Inflammatory macrophage treated with lipopolysaccharide for 4 hours (primary cell): Measurements from ENCODE around the gene ZNF221.
"Not testable (repeated sequence)": the region's sequence is repeated elsewhere in the genome, so short reads cannot be mapped to it uniquely, and the experiment has no call there.

Source experiments
- DNase-seq: peaks from one replicate; pipeline ENCODE4 v3.0.0-alpha.2; 2020

The ZNF221 gene

GRCh38 chr19:43950834-43951645 is at the start of gene ZNF221:
Gene ZNF221, plus strand, starts transcription at chr19:43951228. Its CDS starts 11,499 bp downstream, at chr19:43962727.
- DNase-seq, result peak; percentile 98

DNA sequence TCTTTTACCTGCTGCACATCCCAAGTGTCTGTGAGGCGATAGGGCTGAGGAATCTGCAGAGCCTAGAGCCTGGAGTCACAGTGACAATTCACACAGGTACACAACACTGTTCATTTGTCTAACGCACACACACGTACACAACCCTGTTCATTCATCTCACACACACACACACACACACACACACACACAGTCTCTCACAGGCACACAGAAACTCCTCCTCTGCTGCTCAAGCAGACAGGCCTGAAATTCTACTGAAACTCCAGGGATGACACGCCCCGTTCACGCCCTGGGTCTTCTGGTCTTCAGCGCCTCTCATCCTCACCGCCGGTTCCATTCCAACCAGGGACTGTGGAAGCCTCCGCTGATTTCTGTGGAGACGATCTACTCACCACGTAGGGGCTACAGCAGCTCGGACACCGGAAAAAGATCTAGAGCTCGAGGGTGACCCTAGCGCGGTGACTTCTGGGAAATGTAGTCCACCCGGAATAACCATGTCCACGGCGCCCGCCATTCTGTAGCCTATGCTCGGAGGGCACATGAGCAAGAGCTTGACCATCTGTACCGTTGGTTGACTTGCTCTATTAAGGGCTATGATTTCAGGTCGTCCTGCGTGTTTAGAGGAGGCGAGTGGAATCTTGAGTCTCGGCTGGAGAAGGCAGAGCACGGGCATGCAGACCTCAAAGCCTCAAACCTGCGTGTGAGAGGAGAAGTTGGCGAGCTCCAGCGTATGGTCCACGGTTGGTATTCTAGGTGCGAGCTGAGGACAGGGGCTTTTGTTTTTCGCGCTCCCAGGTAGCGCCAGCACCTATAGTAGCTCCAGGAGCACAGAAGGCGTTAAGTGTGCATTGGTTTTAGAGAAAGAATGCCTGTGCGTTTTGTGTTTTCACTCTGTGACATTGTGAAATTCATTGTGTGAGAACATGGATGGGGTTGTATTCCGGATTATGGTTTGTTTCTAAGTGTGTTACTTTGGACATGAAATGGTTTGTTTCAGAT is 49.3 kb upstream of the ZNF221 start:
- peak; percentile 74 for DNase-seq

DNA sequence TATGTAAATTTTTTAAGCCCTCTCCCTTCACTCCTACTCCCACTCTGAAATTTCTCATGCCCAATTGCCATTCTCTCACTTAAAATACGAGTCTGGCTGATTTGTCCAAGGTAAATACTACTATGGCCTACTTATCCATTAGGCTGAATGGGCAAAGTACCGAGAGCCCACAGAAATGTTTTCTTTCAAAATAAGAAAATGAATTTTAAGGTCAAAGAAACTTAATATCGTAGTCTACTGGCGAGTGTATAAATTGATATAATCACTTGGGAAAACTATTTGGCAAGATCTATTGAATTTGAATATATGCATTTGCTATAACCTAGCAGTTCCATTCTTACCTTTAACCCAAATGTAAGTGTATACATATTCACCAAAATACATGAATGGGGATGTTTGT is 48.6 kb upstream of the ZNF221 start:
- no peak for DNase-seq

- no peak for DNase-seq
These were observed 45.1 kb upstream of the ZNF221 start for GRCh38 chr19:43905897-43906296.

- DNase-seq, result no peak
These were observed 44.3 kb upstream of the ZNF221 start for GRCh38 chr19:43906774-43907173.

DNA sequence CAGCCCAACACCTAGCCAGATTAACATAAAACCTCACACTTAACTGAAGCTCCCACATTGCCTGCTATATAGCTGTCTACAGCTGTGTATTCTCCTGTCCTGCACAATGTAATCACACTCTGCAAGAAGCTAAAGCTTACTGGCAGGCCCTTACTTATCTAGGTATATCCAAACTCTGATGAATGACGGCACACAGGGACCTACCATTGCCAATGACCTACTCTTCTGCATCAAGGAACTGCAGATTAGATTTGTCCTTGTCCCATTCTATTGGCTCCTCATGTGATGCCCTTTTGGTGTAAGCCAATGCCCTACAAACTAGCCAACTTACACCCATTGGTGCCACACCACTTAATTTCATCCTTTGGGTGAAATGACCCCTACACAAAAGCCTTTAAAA is 42.4 kb upstream of the ZNF221 start:
- no peak for DNase-seq

DNA sequence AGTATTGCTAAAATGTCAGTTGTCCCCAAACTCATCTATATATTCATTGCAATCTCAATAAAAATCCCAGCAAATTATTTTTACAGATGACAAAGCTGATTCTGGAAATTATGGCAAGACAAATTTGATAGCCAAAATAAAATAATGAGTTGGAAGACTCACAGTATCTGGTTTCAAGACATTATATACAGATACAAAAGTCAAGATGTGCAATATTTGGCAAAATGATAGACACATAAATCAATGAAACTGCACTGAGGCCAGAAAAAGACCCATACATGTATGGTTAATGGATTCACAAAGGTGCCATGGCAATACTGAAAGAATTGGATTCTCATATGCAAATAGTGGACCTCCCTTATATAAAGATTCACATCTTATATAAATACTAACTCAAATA is 40.1 kb upstream of the ZNF221 start:
- DNase-seq, result no peak

- no peak for DNase-seq
These were observed 37.6 kb upstream of the ZNF221 start for GRCh38 chr19:43913383-43913782.

- no peak for DNase-seq
These were observed 37.0 kb upstream of the ZNF221 start for GRCh38 chr19:43914051-43914450.

DNA sequence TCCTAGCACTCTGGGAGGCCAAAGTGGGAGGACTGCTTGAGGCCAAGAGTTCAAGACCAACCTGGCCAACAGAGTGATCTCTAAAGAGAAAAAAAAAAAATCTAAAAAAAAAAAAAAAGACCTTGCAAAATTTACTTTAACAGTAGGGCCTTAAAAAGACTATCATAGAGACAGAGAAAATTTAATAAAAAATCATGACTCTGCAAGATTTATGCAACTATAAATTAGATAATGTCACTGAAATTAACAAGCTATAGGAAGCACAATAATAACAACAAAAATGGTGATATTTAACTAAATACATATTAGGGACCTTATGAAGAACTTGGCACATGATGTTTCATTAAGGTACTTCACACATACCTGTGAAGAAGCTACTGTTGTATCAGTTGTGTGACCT is 27.2 kb upstream of the ZNF221 start:
- DNase-seq, result no peak

GRCh38 chr19:43928820-43929219 is 22.2 kb upstream of the ZNF221 start:
- no peak for DNase-seq

DNA sequence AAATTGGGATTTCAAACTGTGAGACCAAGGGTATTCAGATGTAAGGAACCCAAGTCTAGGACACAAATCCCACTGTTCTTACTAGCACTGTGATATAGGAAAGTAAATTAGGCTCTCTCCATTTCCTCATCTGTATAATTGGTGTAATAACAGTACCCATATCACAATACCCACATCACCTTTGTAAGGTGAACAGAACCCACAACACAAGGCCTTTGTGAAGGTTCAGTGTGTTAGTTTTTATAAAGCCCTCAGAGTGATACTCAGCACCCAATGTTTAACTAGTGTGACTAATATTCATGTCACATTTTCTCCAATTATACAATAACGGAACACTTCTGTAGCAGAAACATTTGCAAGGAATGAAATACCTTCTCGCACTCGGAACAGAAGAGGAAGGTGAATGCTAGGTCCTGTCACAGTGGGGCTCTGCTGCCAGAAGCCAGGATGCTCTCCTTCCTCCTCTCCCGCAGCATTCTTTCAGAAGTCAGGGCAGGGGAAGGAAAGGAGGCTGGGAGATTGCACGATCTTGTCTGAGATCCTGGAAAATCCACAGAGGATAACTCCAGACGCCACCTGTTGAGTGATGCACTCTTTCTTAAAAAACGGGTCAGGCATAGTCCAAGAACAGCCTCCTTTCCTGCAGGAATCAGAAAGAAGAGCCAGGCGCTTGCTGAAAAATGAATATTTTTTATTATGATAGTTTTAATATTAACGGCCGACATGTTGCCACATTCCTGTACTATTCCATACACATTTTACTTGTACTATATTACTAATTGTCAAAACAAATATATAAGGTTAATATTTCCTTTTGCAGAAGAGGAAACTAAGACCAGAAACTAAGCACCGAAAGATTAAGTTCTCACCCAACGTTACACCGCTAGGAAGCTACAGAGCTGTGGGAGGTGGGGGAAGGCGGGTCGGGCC is 16.7 kb upstream of the ZNF221 start:
- no peak for DNase-seq

- DNase-seq, result peak; percentile 90
These were observed 15.9 kb upstream of the ZNF221 start, which contains the start of gene ZNF45 for GRCh38 chr19:43934985-43935708. Gene ZNF45, minus strand, starts transcription at chr19:43935282. Its CDS starts 13,097 bp downstream, at chr19:43922185.

GRCh38 chr19:43936188-43936587 is 14.8 kb upstream of the ZNF221 start:
- DNase-seq, result no peak

DNA sequence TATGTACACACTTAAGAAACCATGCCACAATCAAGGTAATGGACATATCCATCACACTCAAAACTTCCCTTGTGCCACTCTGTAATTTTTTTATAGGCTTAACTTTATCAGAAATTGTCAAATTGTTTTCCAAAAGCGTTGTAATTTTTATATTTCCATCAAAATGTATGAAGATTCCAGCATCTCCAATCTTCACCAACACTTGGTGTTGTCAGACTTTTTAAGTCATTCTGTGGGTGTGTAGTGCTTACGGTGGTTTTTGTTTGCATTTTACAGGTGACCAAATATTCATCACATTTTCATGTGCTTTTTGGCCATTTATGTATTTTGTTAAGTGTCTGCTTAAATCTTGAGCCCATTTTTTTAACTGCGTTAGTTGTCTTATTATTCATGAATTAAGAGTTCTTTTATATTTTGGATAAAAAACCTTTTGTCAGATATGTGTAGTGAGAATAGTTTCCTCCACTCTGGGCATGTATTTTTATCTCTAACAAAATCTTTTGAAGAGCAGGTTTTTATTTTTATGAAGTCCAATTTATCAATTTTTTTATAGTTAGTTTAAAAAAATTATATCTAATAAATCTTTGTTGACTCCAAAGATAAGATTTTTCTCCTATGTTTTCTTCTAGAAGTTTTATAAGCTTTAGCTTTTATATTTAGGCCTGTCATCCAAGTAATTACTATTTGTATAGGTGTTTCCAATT is 11.3 kb upstream of the ZNF221 start:
- no peak for DNase-seq

GRCh38 chr19:43940719-43941118 is 10.3 kb upstream of the ZNF221 start:
- DNase-seq, result no peak

GRCh38 chr19:43941209-43941608 is 9.8 kb upstream of the ZNF221 start:
- DNase-seq, result no peak

- DNase-seq, result not testable (repeated sequence)
These were observed 3.6 kb upstream of the ZNF221 start for GRCh38 chr19:43947412-43947811.

DNA sequence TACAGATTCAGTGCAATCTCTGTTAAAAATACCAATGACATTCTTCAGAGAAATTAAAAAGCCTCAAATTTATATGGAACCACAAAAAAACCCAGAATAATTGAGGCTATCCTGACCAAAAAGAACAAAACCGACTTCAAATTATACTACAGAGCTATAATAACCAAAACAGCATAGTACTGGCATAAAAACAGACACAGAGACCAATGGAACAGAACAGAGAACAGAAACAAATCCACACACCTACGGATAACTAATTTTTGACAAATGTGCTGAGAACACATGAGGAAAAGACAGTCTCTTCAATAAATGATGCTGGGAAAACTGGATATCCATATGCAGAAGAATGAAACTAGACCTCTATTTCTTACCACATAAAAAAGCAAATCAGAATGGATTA is 1.2 kb upstream of the ZNF221 start:
- DNase-seq, result not testable (repeated sequence)

GRCh38 chr19:43956827-43957226 is 5.8 kb downstream of the ZNF221 start:
- peak; percentile 53 for DNase-seq

DNA sequence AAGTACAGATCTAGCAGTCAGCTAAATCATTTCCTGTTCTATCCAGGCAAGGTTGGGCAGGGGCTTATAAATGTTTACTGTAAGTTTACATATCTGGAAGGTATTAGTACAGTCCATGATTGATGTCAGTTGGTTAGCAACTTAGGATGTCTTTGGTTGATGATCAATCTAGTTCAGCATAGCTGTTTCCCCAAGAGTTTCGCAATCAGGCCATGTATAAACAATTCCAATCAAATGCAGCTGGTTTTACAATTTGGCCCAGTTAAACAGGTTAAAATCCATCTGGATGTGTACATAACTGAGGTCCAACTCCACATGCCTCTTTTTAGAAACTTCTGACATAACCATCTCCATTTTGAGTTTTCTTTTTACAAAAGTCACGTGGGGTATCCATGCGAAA is 6.9 kb downstream of the ZNF221 start:
- no peak for DNase-seq
